Measurements from ENCODE around the gene CCDC183. TPM values are rescaled to one million over a fixed set of nuclear protein-coding genes. Genes with fewer than 3 reads are reported as not detected.

The CCDC183 gene
- total RNA-seq, 1 experiment from 2014 or later = 4.2 TPM

GRCh38 chr9:136773386-136774044 lies 22.6 kb upstream of the CCDC183 start:
- Histone ChIP-seq H3K4me1 (peaks cover 16% of the 10 kb centered on the region), H3K27me3 (replicated peaks; ENCODE audit: control insufficient read depth, insufficient read depth, low read length) (no peaks in the 10 kb centered on the region), H3K36me3 (ENCODE audit: control insufficient read depth, insufficient read depth, low read length) (peaks cover 2% of the 10 kb centered on the region), H3K4me3 (ENCODE audit: low read depth, low read length) (no peak overlapping the region), H3K9me3 (peaks cover 7% of the 10 kb centered on the region; the same call in 1 of the 2 replicates)
- DNase-seq = peak in 1 of 2 experiments; percentile 46
- no TSS peak for BruUV-seq (replicated peaks)
- Mint-ChIP-seq H3K4me1 (ENCODE audit: low read depth, unreplicated experiment) (peaks cover 20% of the 10 kb centered on the region), H3K27me3 (ENCODE audit: insufficient read depth, unreplicated experiment) (no peaks in the 10 kb centered on the region), H3K4me3 (ENCODE audit: unreplicated experiment) (no peak overlapping the region), H3K36me3 (ENCODE audit: insufficient read depth, unreplicated experiment) (peaks cover 14% of the 10 kb centered on the region), H3K9me3 (ENCODE audit: unreplicated experiment) (peaks cover 14% of the 10 kb centered on the region), H3K27ac (ENCODE audit: unreplicated experiment) (peak overlapping the region; percentile 13)
- TF ChIP-seq, protein P1, sequence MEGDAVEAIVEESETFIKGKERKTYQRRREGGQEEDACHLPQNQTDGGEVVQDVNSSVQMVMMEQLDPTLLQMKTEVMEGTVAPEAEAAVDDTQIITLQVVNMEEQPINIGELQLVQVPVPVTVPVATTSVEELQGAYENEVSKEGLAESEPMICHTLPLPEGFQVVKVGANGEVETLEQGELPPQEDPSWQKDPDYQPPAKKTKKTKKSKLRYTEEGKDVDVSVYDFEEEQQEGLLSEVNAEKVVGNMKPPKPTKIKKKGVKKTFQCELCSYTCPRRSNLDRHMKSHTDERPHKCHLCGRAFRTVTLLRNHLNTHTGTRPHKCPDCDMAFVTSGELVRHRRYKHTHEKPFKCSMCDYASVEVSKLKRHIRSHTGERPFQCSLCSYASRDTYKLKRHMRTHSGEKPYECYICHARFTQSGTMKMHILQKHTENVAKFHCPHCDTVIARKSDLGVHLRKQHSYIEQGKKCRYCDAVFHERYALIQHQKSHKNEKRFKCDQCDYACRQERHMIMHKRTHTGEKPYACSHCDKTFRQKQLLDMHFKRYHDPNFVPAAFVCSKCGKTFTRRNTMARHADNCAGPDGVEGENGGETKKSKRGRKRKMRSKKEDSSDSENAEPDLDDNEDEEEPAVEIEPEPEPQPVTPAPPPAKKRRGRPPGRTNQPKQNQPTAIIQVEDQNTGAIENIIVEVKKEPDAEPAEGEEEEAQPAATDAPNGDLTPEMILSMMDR (IDR thresholded peaks at IDR 0.05; ENCODE audit: insufficient read depth in 1 of 2, low read depth in 1 of 2, low read length in 1 of 2, severe bottlenecking in 1 of 2, unreplicated experiment in 1 of 2) = no peak
- POLR2A ChIA-PET = no interaction called here
- CTCF ChIA-PET = no interaction called here
- intact Hi-C loops (cut with micrococcal nuclease; ENCODE audit: unreplicated experiment) = no loop called here

GRCh38 chr9:136774416-136775045 lies 21.6 kb upstream of the CCDC183 start:
- ChIA-PET CTCF (no interaction called here), POLR2A (no interaction called here)
- peaks cover 19% of the 10 kb centered on the region for H3K4me1 ChIP-seq
- no peak for DNase-seq
- no TSS peak for BruUV-seq (replicated peaks)
- H3K27me3 ChIP-seq (replicated peaks; ENCODE audit: control insufficient read depth, insufficient read depth, low read length) = no peaks in the 10 kb centered on the region
- Mint-ChIP-seq H3K4me1 (ENCODE audit: low read depth, unreplicated experiment) (peaks cover 30% of the 10 kb centered on the region), H3K9me3 (ENCODE audit: unreplicated experiment) (peaks cover 24% of the 10 kb centered on the region), H3K27ac (ENCODE audit: unreplicated experiment) (no peak overlapping the region), H3K27me3 (ENCODE audit: insufficient read depth, unreplicated experiment) (no peaks in the 10 kb centered on the region), H3K36me3 (ENCODE audit: insufficient read depth, unreplicated experiment) (peaks cover 24% of the 10 kb centered on the region), H3K4me3 (ENCODE audit: unreplicated experiment) (no peak overlapping the region)
- TF ChIP-seq, protein P1 (IDR thresholded peaks at IDR 0.05; ENCODE audit: insufficient read depth in 1 of 2, low read depth in 1 of 2, low read length in 1 of 2, severe bottlenecking in 1 of 2, unreplicated experiment in 1 of 2) = no peak
- peaks cover 7% of the 10 kb centered on the region; the same call in 1 of the 2 replicates for H3K9me3 ChIP-seq
- intact Hi-C loops (cut with micrococcal nuclease; ENCODE audit: unreplicated experiment) = no loop called here
- H3K36me3 ChIP-seq (ENCODE audit: control insufficient read depth, insufficient read depth, low read length) = peaks cover 2% of the 10 kb centered on the region
- H3K4me3 ChIP-seq (ENCODE audit: low read depth, low read length) = no peak overlapping the region

DNA sequence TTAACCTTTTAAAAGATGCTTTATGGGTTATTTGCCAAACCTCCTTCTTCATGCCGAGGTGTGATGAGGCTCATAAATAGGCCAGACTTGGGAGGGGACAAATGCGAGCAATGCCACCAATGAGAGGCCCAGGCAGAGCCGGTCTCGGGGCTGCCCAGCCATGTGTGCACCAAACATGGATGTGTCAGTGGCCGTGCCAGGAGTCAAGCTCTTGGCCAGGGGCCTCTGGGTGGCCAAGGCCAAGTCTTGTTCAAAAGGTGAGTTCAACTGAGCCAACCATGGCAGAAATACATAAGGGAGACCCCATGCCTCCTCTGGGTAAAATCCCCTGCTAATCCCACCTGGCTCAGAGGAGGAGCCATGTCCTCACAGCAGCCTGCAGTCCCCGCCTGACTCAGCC lies 20.9 kb upstream of the CCDC183 start:
- TF ChIP-seq, protein P1 (IDR thresholded peaks at IDR 0.05; ENCODE audit: insufficient read depth in 1 of 2, low read depth in 1 of 2, low read length in 1 of 2, severe bottlenecking in 1 of 2, unreplicated experiment in 1 of 2) = no peak
- ChIA-PET CTCF (no interaction called here), POLR2A (no interaction called here)
- no TSS peak for BruUV-seq (replicated peaks)
- Histone ChIP-seq H3K27me3 (replicated peaks; ENCODE audit: control insufficient read depth, insufficient read depth, low read length) (no peaks in the 10 kb centered on the region), H3K9me3 (peaks cover 7% of the 10 kb centered on the region; the same call in 1 of the 2 replicates), H3K4me3 (ENCODE audit: low read depth, low read length) (no peak overlapping the region), H3K36me3 (ENCODE audit: control insufficient read depth, insufficient read depth, low read length) (peaks cover 2% of the 10 kb centered on the region), H3K4me1 (peaks cover 25% of the 10 kb centered on the region)
- Mint-ChIP-seq H3K4me1 (ENCODE audit: low read depth, unreplicated experiment) (peaks cover 36% of the 10 kb centered on the region), H3K4me3 (ENCODE audit: unreplicated experiment) (no peak overlapping the region), H3K9me3 (ENCODE audit: unreplicated experiment) (peaks cover 25% of the 10 kb centered on the region), H3K36me3 (ENCODE audit: insufficient read depth, unreplicated experiment) (peaks cover 24% of the 10 kb centered on the region), H3K27me3 (ENCODE audit: insufficient read depth, unreplicated experiment) (no peaks in the 10 kb centered on the region), H3K27ac (ENCODE audit: unreplicated experiment) (no peak overlapping the region)
- intact Hi-C loops (cut with micrococcal nuclease; ENCODE audit: unreplicated experiment) = no loop called here
- DNase-seq = no peak

All from Caco-2 (cell line).